Stimulated activated CD4-positive, alpha-beta T cell treated with anti-CD3 and anti-CD28 coated beads, Interleukin-15, amount 100 ng/mL, for 48 hours (primary cell): ENCODE data around the gene LATS1.
"Not testable (repeated sequence)": the region's sequence is repeated elsewhere in the genome, so short reads cannot be mapped to it uniquely, and the experiment has no call there.

Experiments
- DNase-seq, 2 donors: peaks; one replicate each; pipeline ENCODE4 v3.0.0-alpha.2; 2020; ENCODE audit warnings: low read depth in 2 of 2

Gene LATS1

GRCh38 chr6:149717588-149718458 is at the start of gene LATS1:
Gene LATS1, minus strand, starts transcription at chr6:149718101. Its CDS starts 15,975 bp downstream, at chr6:149702126.
- DNase-seq = peak; percentile 87 to 90

- DNase-seq = no peak
Observed at GRCh38 chr6:149766156-149766769, 48.4 kb upstream of the LATS1 start.

GRCh38 chr6:149763866-149764265 is 46.0 kb upstream of the LATS1 start:
- no peak for DNase-seq

- DNase-seq = no peak
Observed at GRCh38 chr6:149761438-149761837, 43.5 kb upstream of the LATS1 start.

- DNase-seq = no peak
Observed at GRCh38 chr6:149756261-149756636, 38.3 kb upstream of the LATS1 start.

GRCh38 chr6:149755300-149756260 is 37.7 kb upstream of the LATS1 start:
- no peak for DNase-seq

GRCh38 chr6:149754548-149754947 is 36.6 kb upstream of the LATS1 start:
- DNase-seq = no peak

GRCh38 chr6:149753374-149753637 is 35.4 kb upstream of the LATS1 start:
- not testable (repeated sequence) for DNase-seq

- no peak for DNase-seq
Observed at GRCh38 chr6:149752600-149753373, 34.9 kb upstream of the LATS1 start.

GRCh38 chr6:149751920-149752319 is 34.0 kb upstream of the LATS1 start:
- DNase-seq = not testable (repeated sequence)

GRCh38 chr6:149751239-149751638 is 33.3 kb upstream of the LATS1 start:
- DNase-seq = no peak

- peak; percentile 45 to 61 for DNase-seq
Observed at GRCh38 chr6:149750136-149750609, 32.3 kb upstream of the LATS1 start.

- DNase-seq = peak; percentile 77 to 88
Observed at GRCh38 chr6:149749594-149750135, 31.8 kb upstream of the LATS1 start, which contains the start of gene PCMT1. Gene PCMT1, plus strand, starts transcription at chr6:149749741. Its CDS starts 161 bp downstream, at chr6:149749902.

- not testable (repeated sequence) for DNase-seq
Observed at GRCh38 chr6:149749082-149749593, 31.2 kb upstream of the LATS1 start.

- DNase-seq = peak; percentile 90 to 92
Observed at GRCh38 chr6:149746147-149746946, 28.4 kb upstream of the LATS1 start, which contains the start of gene NUP43. Gene NUP43, minus strand, starts transcription at chr6:149746529. Its CDS starts 34 bp downstream, at chr6:149746495.

- not testable (repeated sequence) for DNase-seq
Observed at GRCh38 chr6:149745252-149745651, 27.4 kb upstream of the LATS1 start.

GRCh38 chr6:149734915-149735314 is 17.0 kb upstream of the LATS1 start:
- no peak for DNase-seq

GRCh38 chr6:149733089-149733720 is 15.3 kb upstream of the LATS1 start:
- no peak for DNase-seq

GRCh38 chr6:149729824-149730223 is 11.9 kb upstream of the LATS1 start:
- no peak for DNase-seq
